H9 (cell line): ENCODE results near the gene INSYN2B. TPM values are rescaled to one million over a fixed set of nuclear protein-coding genes. Genes with fewer than 3 reads are reported as not detected.
A peak's percentile ranks its signal among the peaks of the same experiment; 100 is the strongest.

Experiments
- DNase-seq: peaks from one replicate; pipeline ENCODE4 v3.0.0-alpha.2; 2017
- H2AFZ ChIP-seq: one replicate; pipeline ENCODE4 v1.6.1; 2013; ENCODE audit warnings: mild to moderate bottlenecking, low read length, control low read depth, moderate library complexity
- H2AK5ac ChIP-seq: 2 replicates; pipeline ENCODE4 v1.6.1; 2013; ENCODE audit warnings: low read length, control low read depth, mixed read lengths; ENCODE audit not compliant: insufficient read length
- H2BK120ac ChIP-seq: one replicate; pipeline ENCODE4 v1.6.1; 2013; ENCODE audit warnings: low read depth, mild to moderate bottlenecking, low read length, control low read depth, inconsistent platforms; ENCODE audit not compliant: poor library complexity, severe bottlenecking
- H2BK12ac ChIP-seq: 2 replicates; pipeline ENCODE4 v1.6.1; 2013; ENCODE audit warnings: low read length, control low read depth, mixed read lengths, low read depth; ENCODE audit not compliant: insufficient read length
- H2BK15ac ChIP-seq: 2 replicates; pipeline ENCODE4 v1.6.1; 2013; ENCODE audit warnings: low read depth, low read length, control low read depth
- H2BK20ac ChIP-seq: one replicate; pipeline ENCODE4 v1.6.1; 2013; ENCODE audit warnings: low read depth, mild to moderate bottlenecking, low read length, control low read depth, inconsistent platforms; ENCODE audit not compliant: poor library complexity, severe bottlenecking
- H2BK5ac ChIP-seq: 2 replicates; pipeline ENCODE4 v1.6.1; 2013; ENCODE audit warnings: low read length, control low read depth, mixed read lengths; ENCODE audit not compliant: insufficient read length
- H3K14ac ChIP-seq: 2 replicates; pipeline ENCODE4 v1.6.1; 2013; ENCODE audit warnings: low read length, control low read depth; ENCODE audit not compliant: insufficient read depth
- H3K18ac ChIP-seq: 2 replicates; pipeline ENCODE4 v1.6.1; 2013; ENCODE audit warnings: low read depth, mild to moderate bottlenecking, mixed read lengths, low read length, control low read depth; ENCODE audit not compliant: insufficient read length
- H3K23ac ChIP-seq: 2 replicates; pipeline ENCODE4 v1.6.1; 2013; ENCODE audit warnings: low read length, control low read depth, mixed read lengths, low read depth; ENCODE audit not compliant: insufficient read length
- H3K23me2 ChIP-seq: 2 replicates; pipeline ENCODE4 v1.6.1; 2013; ENCODE audit warnings: low read depth, mild to moderate bottlenecking, mixed read lengths, low read length, control low read depth; ENCODE audit not compliant: insufficient read length, poor library complexity, severe bottlenecking
- H3K27ac ChIP-seq: 2 replicates; pipeline ENCODE4 v1.5.1; 2013; ENCODE audit warnings: low read length, control low read depth, mixed read lengths, low read depth; ENCODE audit not compliant: insufficient read length
- H3K27me3 ChIP-seq: 2 replicates; pipeline ENCODE4 v1.6.1; 2013; ENCODE audit warnings: low read length, control low read depth, inconsistent platforms; ENCODE audit not compliant: insufficient read depth
- H3K4ac ChIP-seq: 2 replicates; pipeline ENCODE4 v1.6.1; 2013; ENCODE audit warnings: low read depth, mild to moderate bottlenecking, control low read depth, inconsistent platforms, low read length, moderate library complexity
- H3K4me1 ChIP-seq: 2 replicates; pipeline ENCODE4 v1.6.1; 2013; ENCODE audit warnings: low read length, control low read depth, inconsistent platforms; ENCODE audit not compliant: insufficient read depth
- H3K4me2 ChIP-seq: 2 replicates; pipeline ENCODE4 v1.6.1; 2013; ENCODE audit warnings: low read length, control low read depth, mixed read lengths; ENCODE audit not compliant: insufficient read length, insufficient read depth
- H3K56ac ChIP-seq: 2 replicates; pipeline ENCODE4 v1.6.1; 2013; ENCODE audit warnings: low read depth, mild to moderate bottlenecking, mixed read lengths, low read length, control low read depth; ENCODE audit not compliant: insufficient read length
- H3K79me1 ChIP-seq: 2 replicates; pipeline ENCODE4 v1.6.1; 2013; ENCODE audit warnings: low read depth, mild to moderate bottlenecking, moderate library complexity, low read length, control low read depth, inconsistent platforms; ENCODE audit not compliant: insufficient read depth, poor library complexity, severe bottlenecking
- H3K79me2 ChIP-seq: 2 replicates; pipeline ENCODE4 v1.6.1; 2013; ENCODE audit warnings: low read length, control low read depth, inconsistent platforms; ENCODE audit not compliant: insufficient read depth
- H3K9ac ChIP-seq: 2 replicates; pipeline ENCODE4 v1.6.1; 2013; ENCODE audit warnings: low read length, control low read depth, mixed read lengths; ENCODE audit not compliant: insufficient read length; ENCODE audit errors: extremely low read depth
- H3K9me3 ChIP-seq: one replicate; pipeline ENCODE4 v1.6.1; 2013; ENCODE audit warnings: low read depth, low read length, inconsistent platforms; ENCODE audit not compliant: control insufficient read depth
- H3T11ph ChIP-seq: one replicate; pipeline ENCODE4 v1.6.1; 2013; ENCODE audit warnings: mild to moderate bottlenecking, low read length, control low read depth, inconsistent platforms
- H4K20me1 ChIP-seq: one replicate; pipeline ENCODE4 v1.6.1; 2013; ENCODE audit not compliant: control insufficient read depth, insufficient read length, insufficient read depth
- H4K5ac ChIP-seq: 2 replicates; pipeline ENCODE4 v1.6.1; 2013; ENCODE audit warnings: low read depth, mild to moderate bottlenecking, mixed read lengths, low read length, control low read depth; ENCODE audit not compliant: insufficient read length
- H4K8ac ChIP-seq: replicated peaks from 2 replicates; pipeline ENCODE4 v1.6.1; 2013; ENCODE audit warnings: low read length, control low read depth, mixed read lengths, low read depth; ENCODE audit not compliant: insufficient read length
- H4K91ac ChIP-seq: 2 replicates; pipeline ENCODE4 v1.6.1; 2013; ENCODE audit warnings: low read depth, mild to moderate bottlenecking, moderate library complexity, mixed read lengths, low read length, control low read depth; ENCODE audit not compliant: insufficient read length
- H3K27ac Mint-ChIP-seq, 3 experiments: 2 replicates in 2 of 3; 3 replicates in 1 of 3; pipeline ENCODE4 v1.8.0; 2020 to 2021; ENCODE audit warnings: mixed read lengths in 3 of 3, mild to moderate bottlenecking in 1 of 3, moderate library complexity in 1 of 3
- H3K27me3 Mint-ChIP-seq: 2 replicates; pipeline ENCODE4 v1.8.0; 2021; ENCODE audit warnings: low read depth, mild to moderate bottlenecking, moderate library complexity, mixed read lengths
- H3K36me3 Mint-ChIP-seq, 3 experiments: 2 replicates in 2 of 3; 3 replicates in 1 of 3; pipeline ENCODE4 v1.8.0; 2020 to 2021; ENCODE audit warnings: low read depth in 3 of 3, mixed read lengths in 3 of 3; ENCODE audit not compliant: insufficient read depth in 1 of 3
- H3K4me1 Mint-ChIP-seq, 2 experiments: 2 replicates each; pipeline ENCODE4 v1.8.0; 2020; ENCODE audit warnings: mixed read lengths in 2 of 2
- H3K4me3 Mint-ChIP-seq, 2 experiments: 2 replicates in 1 of 2; 3 replicates in 1 of 2; pipeline ENCODE4 v1.8.0; 2020 to 2021; ENCODE audit warnings: mild to moderate bottlenecking in 2 of 2, mixed read lengths in 2 of 2, moderate library complexity in 1 of 2
- H3K9me3 Mint-ChIP-seq, 2 experiments: 2 replicates in 1 of 2; 3 replicates in 1 of 2; pipeline ENCODE4 v1.8.0; 2020; ENCODE audit warnings: mild to moderate bottlenecking in 2 of 2, mixed read lengths in 2 of 2, moderate library complexity in 1 of 2
- CTCF ChIP-seq: fragments of 200-600 bp; sonication (generic); conservative IDR thresholded peaks from 3 replicates; pipeline ENCODE4 v1.8.0; 2021; ENCODE audit warnings: antibody characterized with exemption, mild to moderate bottlenecking
- WGBS: extraction: QIAGEN DNeasy Blood & Tissue Kit; methylation state at CpG from one replicate; pipeline ENCODE4 v1.1.7; 2013; ENCODE audit warnings: missing lambda C conversion rate, low lambda C conversion rate, mixed read lengths; ENCODE audit not compliant: insufficient read length; ENCODE audit errors: extremely low coverage; 5-methylcytosine and 5-hydroxymethylcytosine counted together
- total RNA-seq: library from RNA; stranded (reverse); gene quantifications from 2 replicates; pipeline ENCODE4 v1.2.1, GENCODE V29; 2021

The INSYN2B gene
- total RNA-seq, 1 experiment from 2014 or later, result not detected

GRCh38 chr5:169914766-169915165 is 65.5 kb downstream of the INSYN2B start:
- no peak overlapping the region for H4K91ac ChIP-seq
- H2AFZ ChIP-seq, result no peak overlapping the region
- peak overlapping the region in 1 of 3 experiments; percentile 70; a peak in 1 of 7 replicates for H3K27ac Mint-ChIP-seq
- H3K79me1 ChIP-seq, result no peaks in the 10 kb centered on the region
- H3K9ac ChIP-seq, result no peak overlapping the region
- no peaks in the 10 kb centered on the region for H3K23me2 ChIP-seq
- H2BK20ac ChIP-seq, result no peak overlapping the region
- H3K36me3 Mint-ChIP-seq, result no peaks in the 10 kb centered on the region
- no peak overlapping the region for H3K23ac ChIP-seq
- no CpG with 5 or more reads among the region's 2 CpGs for WGBS
- H3K18ac ChIP-seq, result no peak overlapping the region
- no peaks in the 10 kb centered on the region for H3K9me3 Mint-ChIP-seq
- H2BK12ac ChIP-seq, result peak overlapping the region; percentile 33
- no peak overlapping the region for H3K4ac ChIP-seq
- no peak for TF ChIP-seq CTCF
- H3K4me2 ChIP-seq, result no peak overlapping the region
- no peak overlapping the region for H4K8ac ChIP-seq
- peak; percentile 36 for DNase-seq
- H4K5ac ChIP-seq, result no peak overlapping the region
- H2BK120ac ChIP-seq, result no peak overlapping the region
- H3K9me3 ChIP-seq, result no peaks in the 10 kb centered on the region
- H3K14ac ChIP-seq, result no peak overlapping the region
- H4K20me1 ChIP-seq, result no peaks in the 10 kb centered on the region
- H3K4me1 Mint-ChIP-seq, result peaks cover 3 to 5% of the 10 kb centered on the region in 2 experiments; a peak in 3 of 4 replicates
- H3K27ac ChIP-seq, result no peak overlapping the region
- H3K4me3 Mint-ChIP-seq, result no peak overlapping the region
- H2BK5ac ChIP-seq, result no peak overlapping the region
- no peak overlapping the region for H2BK15ac ChIP-seq
- H3K27me3 ChIP-seq, result no peaks in the 10 kb centered on the region
- no peak overlapping the region for H3K56ac ChIP-seq
- H2AK5ac ChIP-seq, result no peak overlapping the region
- H3K4me1 ChIP-seq, result no peaks in the 10 kb centered on the region
- H3T11ph ChIP-seq, result no peak overlapping the region
- H3K27me3 Mint-ChIP-seq, result no peaks in the 10 kb centered on the region
- no peaks in the 10 kb centered on the region for H3K79me2 ChIP-seq
